GM21447 (cell line): ENCODE results near the gene UGT2B17.

Experiments used
- ATAC-seq: cut with Tn5 transposase; IDR thresholded peaks from one replicate; pipeline ENCODE4 v1.9.1; 2021; ENCODE audit not compliant: unreplicated experiment

UGT2B17 gene

DNA sequence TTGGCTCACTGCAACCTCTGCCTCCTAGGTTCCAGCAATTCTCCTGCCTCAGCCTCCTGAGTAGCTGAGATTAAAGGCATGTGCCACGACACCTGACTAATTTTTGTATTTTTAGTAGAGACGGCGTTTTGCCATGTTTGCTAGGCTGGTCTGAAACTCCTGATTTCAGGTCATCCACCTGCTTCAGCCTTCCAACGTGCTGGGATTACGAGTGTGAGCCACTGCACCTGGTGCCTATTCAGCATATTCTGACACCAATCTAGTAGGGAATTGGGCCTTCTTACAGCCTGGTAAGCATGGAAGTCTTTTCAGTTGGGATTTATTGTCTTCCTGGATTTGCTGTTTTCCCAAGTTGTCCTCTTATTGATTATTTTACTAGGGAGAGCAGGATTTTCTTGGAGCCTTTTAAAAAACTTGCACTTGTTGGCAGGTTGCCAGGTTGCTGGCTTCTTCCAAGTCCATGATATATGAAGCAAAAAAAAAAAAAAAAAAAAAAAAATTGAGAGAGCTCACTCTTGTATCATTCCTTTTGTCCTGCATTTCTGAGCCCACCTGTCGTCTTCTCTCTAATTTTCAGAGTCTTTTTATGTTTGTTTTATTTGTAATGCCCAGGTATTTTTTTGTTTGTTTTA lies 85.2 kb downstream of the UGT2B17 start:
- ATAC-seq: no peak

DNA sequence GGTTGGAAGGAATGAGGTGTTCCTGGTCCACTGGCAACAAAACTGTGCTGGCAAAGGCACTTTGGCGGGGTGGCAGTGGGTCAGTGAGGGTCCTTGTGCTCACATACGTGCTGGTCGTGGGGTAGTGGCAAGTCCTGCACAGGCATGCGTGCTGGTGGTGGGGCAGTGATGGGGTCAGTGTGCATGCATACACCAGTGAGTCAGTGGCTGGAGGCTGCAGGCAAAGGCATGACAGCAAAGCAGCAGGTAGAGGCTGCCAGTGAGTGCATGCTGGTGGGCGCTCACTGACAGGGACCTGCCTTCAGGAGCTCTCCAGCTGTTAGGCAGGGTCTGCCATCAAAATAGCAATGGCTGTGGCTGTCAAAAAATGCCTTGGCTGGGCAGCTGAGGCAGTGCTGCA lies 86.8 kb downstream of the UGT2B17 start:
- no peak for ATAC-seq
